HG03575 (cell line): ENCODE results near the gene RNPEPL1.

Experiments used
- ATAC-seq: cut with Tn5 transposase; IDR thresholded peaks from one replicate; pipeline ENCODE4 v1.9.1; 2021; ENCODE audit not compliant: unreplicated experiment, insufficient number of reproducible peaks, low FRiP score; ENCODE audit errors: extremely low read depth

RNPEPL1 gene

GRCh38 chr2:240597419-240598181 is 29.3 kb downstream of the RNPEPL1 start:
- no peak for ATAC-seq

GRCh38 chr2:240598311-240598911 is 30.1 kb downstream of the RNPEPL1 start:
- no peak for ATAC-seq

GRCh38 chr2:240599141-240599583 is 30.9 kb downstream of the RNPEPL1 start:
- ATAC-seq = no peak

- no peak for ATAC-seq
Measured at GRCh38 chr2:240600451-240600961, 32.2 kb downstream of the RNPEPL1 start.

GRCh38 chr2:240601061-240601830 is 33.0 kb downstream of the RNPEPL1 start:
- no peak for ATAC-seq

GRCh38 chr2:240601831-240602160 is 33.5 kb downstream of the RNPEPL1 start:
- ATAC-seq = no peak

GRCh38 chr2:240602266-240603050 is 34.2 kb downstream of the RNPEPL1 start:
- no peak for ATAC-seq

- ATAC-seq = no peak
Measured at GRCh38 chr2:240603081-240603835, 35.0 kb downstream of the RNPEPL1 start.

GRCh38 chr2:240603846-240604245 is 35.6 kb downstream of the RNPEPL1 start:
- no peak for ATAC-seq

- no peak for ATAC-seq
Measured at GRCh38 chr2:240604291-240604938, 36.1 kb downstream of the RNPEPL1 start.

- no peak for ATAC-seq
Measured at GRCh38 chr2:240604939-240605716, 36.8 kb downstream of the RNPEPL1 start.

- ATAC-seq = no peak
Measured at GRCh38 chr2:240605867-240606743, 37.8 kb downstream of the RNPEPL1 start.

- no peak for ATAC-seq
Measured at GRCh38 chr2:240611601-240612210, 43.4 kb downstream of the RNPEPL1 start.

- ATAC-seq = no peak
Measured at GRCh38 chr2:240613781-240614180, 45.5 kb downstream of the RNPEPL1 start.

- no peak for ATAC-seq
Measured at GRCh38 chr2:240614391-240614790, 46.1 kb downstream of the RNPEPL1 start.

- ATAC-seq = no peak
Measured at GRCh38 chr2:240615396-240615795, 47.1 kb downstream of the RNPEPL1 start.
